ENCODE data around the gene STAG2.
"Not testable (repeated sequence)": the region's sequence is repeated elsewhere in the genome, so short reads cannot be mapped to it uniquely, and the experiment has no call there.

Gene STAG2

GRCh38 chrX:124127496-124127895 is 166.0 kb downstream of the STAG2 start:
- no peak overlapping the region for H3K4me3 ChIP-seq (ENCODE audit: low read depth, low read length)
- no peak for TF ChIP-seq CTCF (IDR thresholded peaks at IDR 0.05; ENCODE audit: control insufficient read depth, extremely low read depth, insufficient read depth)
- no peak for DNase-seq (ENCODE audit: low read depth)

GRCh38 chrX:124132437-124132836 is 170.9 kb downstream of the STAG2 start:
- H3K4me3 ChIP-seq (ENCODE audit: low read depth, low read length); DNase-seq (ENCODE audit: low read depth): not testable (repeated sequence)

GRCh38 chrX:124145749-124146148 is 184.2 kb downstream of the STAG2 start:
- no peak for TF ChIP-seq CTCF (IDR thresholded peaks at IDR 0.05; ENCODE audit: control insufficient read depth, extremely low read depth, insufficient read depth)
- no peak overlapping the region for H3K4me3 ChIP-seq (ENCODE audit: low read depth, low read length)
- no peak for DNase-seq (ENCODE audit: low read depth)

- no peak for TF ChIP-seq CTCF (IDR thresholded peaks at IDR 0.05; ENCODE audit: control insufficient read depth, extremely low read depth, insufficient read depth)
- no peak for DNase-seq (ENCODE audit: low read depth)
- no peak overlapping the region for H3K4me3 ChIP-seq (ENCODE audit: low read depth, low read length)
Observed at GRCh38 chrX:124151195-124151594, 189.7 kb downstream of the STAG2 start.
